ENCODE measurements around the gene ACSBG1.

DNA sequence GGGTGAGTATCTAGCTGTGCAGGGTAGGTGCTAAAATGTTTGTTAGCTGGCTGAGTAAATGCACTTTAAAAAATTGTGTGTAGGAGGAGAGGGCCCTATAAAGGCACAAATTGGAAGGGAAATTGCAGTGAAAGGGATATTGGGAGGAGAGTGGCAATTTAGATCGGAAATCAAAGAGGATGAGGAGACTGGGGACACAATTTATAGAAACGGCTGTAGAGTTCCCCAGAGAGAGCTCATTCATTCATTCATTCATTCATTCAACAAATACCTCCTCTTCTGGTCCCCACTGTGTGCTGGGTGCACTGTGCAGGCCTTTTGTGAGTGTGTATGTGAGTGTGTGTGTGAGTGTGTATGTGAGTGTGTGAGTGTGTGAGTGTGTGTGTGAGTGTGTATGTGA, 32.4 kb upstream of the ACSBG1 start:
- TF ChIP-seq, protein P1, sequence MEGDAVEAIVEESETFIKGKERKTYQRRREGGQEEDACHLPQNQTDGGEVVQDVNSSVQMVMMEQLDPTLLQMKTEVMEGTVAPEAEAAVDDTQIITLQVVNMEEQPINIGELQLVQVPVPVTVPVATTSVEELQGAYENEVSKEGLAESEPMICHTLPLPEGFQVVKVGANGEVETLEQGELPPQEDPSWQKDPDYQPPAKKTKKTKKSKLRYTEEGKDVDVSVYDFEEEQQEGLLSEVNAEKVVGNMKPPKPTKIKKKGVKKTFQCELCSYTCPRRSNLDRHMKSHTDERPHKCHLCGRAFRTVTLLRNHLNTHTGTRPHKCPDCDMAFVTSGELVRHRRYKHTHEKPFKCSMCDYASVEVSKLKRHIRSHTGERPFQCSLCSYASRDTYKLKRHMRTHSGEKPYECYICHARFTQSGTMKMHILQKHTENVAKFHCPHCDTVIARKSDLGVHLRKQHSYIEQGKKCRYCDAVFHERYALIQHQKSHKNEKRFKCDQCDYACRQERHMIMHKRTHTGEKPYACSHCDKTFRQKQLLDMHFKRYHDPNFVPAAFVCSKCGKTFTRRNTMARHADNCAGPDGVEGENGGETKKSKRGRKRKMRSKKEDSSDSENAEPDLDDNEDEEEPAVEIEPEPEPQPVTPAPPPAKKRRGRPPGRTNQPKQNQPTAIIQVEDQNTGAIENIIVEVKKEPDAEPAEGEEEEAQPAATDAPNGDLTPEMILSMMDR (conservative IDR thresholded peaks at IDR 0.05; ENCODE audit: low read length), result no peak
- no peak for TF ChIP-seq EZH2phosphoT487 (IDR thresholded peaks at IDR 0.05; ENCODE audit: borderline replicate concordance, low read depth, low read length)

Measured in OCI-LY7 (cell line).